Stimulated activated CD4-positive, alpha-beta T cell treated with anti-CD3 and anti-CD28 coated beads, Interleukin-4, amount 100 ng/mL, for 48 hours (primary cell): ENCODE data around the gene ESYT3.
"Not testable (repeated sequence)": the region's sequence is repeated elsewhere in the genome, so short reads cannot be mapped to it uniquely, and the experiment has no call there.

Experiments
- DNase-seq, 2 donors: peaks; one replicate each; pipeline ENCODE4 v3.0.0-alpha.2; 2020; ENCODE audit warnings: low read depth in 2 of 2

ESYT3 gene

GRCh38 chr3:138412821-138413551, 21.4 kb upstream of the ESYT3 start:
- DNase-seq: no peak

- not testable (repeated sequence) for DNase-seq
Measured at GRCh38 chr3:138416236-138416635, 18.2 kb upstream of the ESYT3 start.

- peak; percentile 34 to 58 for DNase-seq
Measured at GRCh38 chr3:138417559-138417982, 16.8 kb upstream of the ESYT3 start.

- DNase-seq: no peak
Measured at GRCh38 chr3:138418601-138419206, 15.7 kb upstream of the ESYT3 start.

- DNase-seq: no peak
Measured at GRCh38 chr3:138423316-138423715, 11.1 kb upstream of the ESYT3 start.

- DNase-seq: no peak
Measured at GRCh38 chr3:138424323-138424722, 10.1 kb upstream of the ESYT3 start.

GRCh38 chr3:138426211-138426610, 8.2 kb upstream of the ESYT3 start:
- DNase-seq: no peak

GRCh38 chr3:138426754-138427153, 7.7 kb upstream of the ESYT3 start:
- DNase-seq: not testable (repeated sequence)

GRCh38 chr3:138429665-138430064, 4.8 kb upstream of the ESYT3 start:
- no peak for DNase-seq

- DNase-seq: no peak
Measured at GRCh38 chr3:138432576-138433240, 1.7 kb upstream of the ESYT3 start.

GRCh38 chr3:138433892-138434275, 532 bp upstream of the ESYT3 start:
- DNase-seq: no peak

- peak in 1 of 2 donors; percentile 6 for DNase-seq
Measured at GRCh38 chr3:138434875-138435772, 708 bp downstream of the ESYT3 start.

GRCh38 chr3:138435840-138436239, 1.4 kb downstream of the ESYT3 start:
- DNase-seq: no peak

GRCh38 chr3:138437281-138437680, 2.9 kb downstream of the ESYT3 start:
- DNase-seq: no peak

- no peak for DNase-seq
Measured at GRCh38 chr3:138438896-138439295, 4.5 kb downstream of the ESYT3 start.

GRCh38 chr3:138439646-138440045, 5.2 kb downstream of the ESYT3 start:
- no peak for DNase-seq

- DNase-seq: no peak
Measured at GRCh38 chr3:138440121-138440521, 5.7 kb downstream of the ESYT3 start.

GRCh38 chr3:138440596-138440995, 6.2 kb downstream of the ESYT3 start:
- DNase-seq: no peak

GRCh38 chr3:138441256-138441655, 6.8 kb downstream of the ESYT3 start:
- DNase-seq: no peak

GRCh38 chr3:138441742-138442141, 7.3 kb downstream of the ESYT3 start:
- no peak for DNase-seq

- no peak for DNase-seq
Measured at GRCh38 chr3:138442433-138442832, 8.0 kb downstream of the ESYT3 start.

- no peak for DNase-seq
Measured at GRCh38 chr3:138443091-138443490, 8.7 kb downstream of the ESYT3 start.
